ENCODE data around the gene SH3PXD2A.

SH3PXD2A gene

GRCh38 chr10:103551619-103552602, 303.5 kb downstream of the SH3PXD2A start:
- TF ChIP-seq ZNF138 (tag by site-specific recombination; IDR thresholded peaks at IDR 0.05; ENCODE audit: borderline replicate concordance) (no peak), ZNF623 (tag by site-specific recombination; IDR thresholded peaks at IDR 0.05) (peak; percentile 79), ZNF529 (tag by site-specific recombination; IDR thresholded peaks at IDR 0.05; ENCODE audit: insufficient replicate concordance) (no peak), ZNF488 (tag by site-specific recombination; IDR thresholded peaks at IDR 0.05) (no peak), ZNF10 (tag by site-specific recombination; IDR thresholded peaks at IDR 0.05) (no peak), YY1 (tag by site-specific recombination; IDR thresholded peaks at IDR 0.05) (no peak), ZNF48 (tag by site-specific recombination; IDR thresholded peaks at IDR 0.05) (no peak), ZNF600 (tag by site-specific recombination; IDR thresholded peaks at IDR 0.05) (0 out of 2 replicates have a peak, but pooled peaks have one; percentile 21)
- ChIA-PET CTCF (interaction anchor here (0.5 to 0.7 kb wide), 2 partner anchors 41 to 526 kb away, joined by 3 read pairs; no protein-coding TSS in a partner anchor), POLR2A (no interaction called here)
- Histone ChIP-seq H3K9me3 (ENCODE audit: control insufficient read depth, insufficient read depth, low read depth, low read length) (no peaks in the 10 kb centered on the region), H3K36me3 (ENCODE audit: control insufficient read depth in 2 of 2, insufficient read depth in 1 of 2, low read length in 2 of 2) (no peaks in the 10 kb centered on the region), H3K4me3 (ENCODE audit: low read depth, low read length) (no peak overlapping the region), H3K27ac (ENCODE audit: extremely low read depth, low read depth, low read length) (no peak overlapping the region), H3K4me1 (ENCODE audit: control insufficient read depth, insufficient read depth, low read length) (peaks cover 3% of the 10 kb centered on the region; the same call in 1 of the 2 replicates)

GRCh38 chr10:103550229-103550628, 305.1 kb downstream of the SH3PXD2A start:
- TF ChIP-seq ZBTB49 (tag by site-specific recombination; IDR thresholded peaks at IDR 0.05; ENCODE audit: low read depth) (no peak), HOXA7 (CRISPR knock-in tag; IDR thresholded peaks at IDR 0.05; ENCODE audit: borderline replicate concordance) (no peak), ZNF514 (tag by site-specific recombination; IDR thresholded peaks at IDR 0.05) (no peak), ZBTB21 (tag by site-specific recombination; IDR thresholded peaks at IDR 0.05) (no peak), ZNF169 (tag by site-specific recombination; IDR thresholded peaks at IDR 0.05) (no peak), EGR2 (tag by site-specific recombination; IDR thresholded peaks at IDR 0.05; ENCODE audit: low read depth) (no peak), ZSCAN5A (tag by site-specific recombination; IDR thresholded peaks at IDR 0.05) (no peak), ZNF791 (tag by site-specific recombination; IDR thresholded peaks at IDR 0.05) (no peak), ZBTB20 (tag by site-specific recombination; IDR thresholded peaks at IDR 0.05) (no peak), ZBTB10 (tag by site-specific recombination; IDR thresholded peaks at IDR 0.05) (no peak), ZSCAN4 (tag by site-specific recombination; IDR thresholded peaks at IDR 0.05) (no peak), ZNF529 (tag by site-specific recombination; IDR thresholded peaks at IDR 0.05; ENCODE audit: insufficient replicate concordance) (no peak)
- H3K36me3 ChIP-seq (ENCODE audit: control insufficient read depth in 2 of 2, insufficient read depth in 1 of 2, low read length in 2 of 2): no peaks in the 10 kb centered on the region
- no peaks in the 10 kb centered on the region for H3K9me3 ChIP-seq (ENCODE audit: control insufficient read depth, insufficient read depth, low read depth, low read length)
- CTCF ChIA-PET: interaction anchor here (0.6 to 5.3 kb wide), 2 partner anchors 14 to 30 kb away, joined by 3 to 21 read pairs; no protein-coding TSS in a partner anchor
- POLR2A ChIA-PET: no interaction called here
- H3K4me3 ChIP-seq (ENCODE audit: low read depth, low read length): no peak overlapping the region
- no peak overlapping the region for H3K27ac ChIP-seq (ENCODE audit: extremely low read depth, low read depth, low read length)
- no peaks in the 10 kb centered on the region for H3K4me1 ChIP-seq (ENCODE audit: control insufficient read depth, insufficient read depth, low read length)
